ENCODE data around the gene CCL25. TPM values are rescaled to one million over a fixed set of nuclear protein-coding genes. Genes with fewer than 3 reads are reported as not detected.

CCL25 gene
- total RNA-seq, 4 donors from 2014 or later, result not detected

DNA sequence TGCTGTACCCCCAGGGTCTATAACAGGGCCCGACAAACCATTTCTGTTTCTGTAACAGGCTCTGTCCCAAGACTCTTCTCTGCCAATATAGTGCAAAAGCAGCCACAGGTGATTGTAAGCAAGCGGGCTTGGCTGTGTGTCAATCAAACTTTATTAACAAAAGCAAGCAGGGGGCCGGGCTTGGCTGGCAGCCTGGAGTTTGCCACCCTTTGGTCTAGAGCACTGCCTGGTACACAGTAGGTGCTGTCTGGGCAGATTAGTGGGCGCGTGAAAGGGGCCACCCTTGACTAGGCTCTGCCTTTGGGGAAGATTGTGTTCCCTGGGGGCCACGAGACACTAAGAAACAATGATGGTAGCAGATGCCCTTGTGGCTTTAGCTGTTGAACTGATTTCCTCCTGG, 27.4 kb downstream of the CCL25 start:
- TF ChIP-seq, protein P1, sequence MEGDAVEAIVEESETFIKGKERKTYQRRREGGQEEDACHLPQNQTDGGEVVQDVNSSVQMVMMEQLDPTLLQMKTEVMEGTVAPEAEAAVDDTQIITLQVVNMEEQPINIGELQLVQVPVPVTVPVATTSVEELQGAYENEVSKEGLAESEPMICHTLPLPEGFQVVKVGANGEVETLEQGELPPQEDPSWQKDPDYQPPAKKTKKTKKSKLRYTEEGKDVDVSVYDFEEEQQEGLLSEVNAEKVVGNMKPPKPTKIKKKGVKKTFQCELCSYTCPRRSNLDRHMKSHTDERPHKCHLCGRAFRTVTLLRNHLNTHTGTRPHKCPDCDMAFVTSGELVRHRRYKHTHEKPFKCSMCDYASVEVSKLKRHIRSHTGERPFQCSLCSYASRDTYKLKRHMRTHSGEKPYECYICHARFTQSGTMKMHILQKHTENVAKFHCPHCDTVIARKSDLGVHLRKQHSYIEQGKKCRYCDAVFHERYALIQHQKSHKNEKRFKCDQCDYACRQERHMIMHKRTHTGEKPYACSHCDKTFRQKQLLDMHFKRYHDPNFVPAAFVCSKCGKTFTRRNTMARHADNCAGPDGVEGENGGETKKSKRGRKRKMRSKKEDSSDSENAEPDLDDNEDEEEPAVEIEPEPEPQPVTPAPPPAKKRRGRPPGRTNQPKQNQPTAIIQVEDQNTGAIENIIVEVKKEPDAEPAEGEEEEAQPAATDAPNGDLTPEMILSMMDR (IDR thresholded peaks at IDR 0.05), result no peak
- ATAC-seq (ENCODE audit: low FRiP score) (no peak), DNase-seq (ENCODE audit: low spot score) (no peak)

DNA sequence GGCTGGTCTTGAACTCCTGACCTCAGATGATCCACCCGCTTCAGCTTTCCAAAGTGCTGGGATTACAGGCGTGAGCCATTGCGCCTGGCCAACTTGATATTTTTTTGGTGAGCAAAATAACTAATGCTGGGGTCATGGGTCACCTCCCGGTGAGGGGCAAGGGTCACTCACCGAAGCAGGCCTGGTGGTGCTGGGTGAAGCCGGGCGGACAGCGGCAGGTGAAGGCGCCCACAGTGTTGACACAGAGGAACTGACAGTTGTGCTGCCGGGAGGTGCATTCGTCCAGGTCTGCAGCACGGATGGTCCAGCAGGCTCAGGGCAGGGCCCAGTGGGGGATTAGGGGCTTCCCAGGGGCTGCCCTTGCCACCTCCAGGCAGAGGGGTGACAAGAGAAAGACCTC, 28.3 kb downstream of the CCL25 start:
- DNase-seq (ENCODE audit: low spot score) (no peak), ATAC-seq (ENCODE audit: low FRiP score) (no peak)
- TF ChIP-seq, protein P1 (IDR thresholded peaks at IDR 0.05), result no peak

DNA sequence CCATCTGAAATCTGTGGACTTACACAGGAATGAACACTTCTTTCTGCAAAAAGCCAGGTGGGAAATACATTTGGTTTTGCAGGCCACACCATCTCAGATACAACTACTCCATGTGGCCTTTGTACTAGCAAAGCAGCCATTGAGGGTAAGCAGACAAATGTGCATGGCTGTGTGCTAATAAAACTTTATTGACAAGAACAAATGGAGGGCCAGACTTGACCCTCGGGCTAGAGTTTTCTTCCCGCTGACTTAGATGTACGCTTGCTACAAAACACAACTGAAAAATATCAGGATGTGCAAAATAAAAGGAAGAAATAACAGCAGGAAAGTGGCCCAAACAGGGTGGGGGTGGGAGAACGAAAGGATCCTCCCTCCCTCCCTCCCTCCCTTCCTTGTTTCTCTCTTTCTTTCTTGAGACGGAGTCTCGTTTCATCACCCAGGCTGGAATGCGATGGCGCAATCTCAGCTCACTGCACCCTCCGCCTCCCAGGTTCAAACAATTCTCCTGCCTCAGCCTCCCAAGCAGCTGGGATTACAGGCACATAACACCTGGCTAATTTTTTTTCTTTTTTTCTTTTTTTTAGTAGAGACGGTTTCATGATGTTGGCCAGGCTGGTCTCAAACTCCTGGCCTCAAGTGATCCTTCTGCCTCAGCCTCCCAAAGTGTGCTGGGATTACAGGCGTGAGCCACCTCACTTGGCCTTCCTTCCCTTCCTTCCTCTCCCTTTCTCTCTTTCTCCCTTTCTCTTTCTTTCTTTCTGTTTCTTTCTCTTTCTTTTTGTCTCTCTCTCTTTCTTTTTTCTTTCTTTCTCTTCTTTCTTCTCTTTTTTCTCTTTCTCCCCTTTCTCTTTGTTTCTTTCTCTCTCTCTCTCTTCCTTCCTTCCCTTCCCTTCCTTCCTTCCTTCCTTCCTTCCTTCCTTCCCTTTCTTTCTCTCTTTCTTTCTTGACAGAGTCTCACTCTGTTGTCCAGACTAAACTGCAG, 29.3 kb downstream of the CCL25 start:
- ATAC-seq (ENCODE audit: low FRiP score), result no peak
- no peak for DNase-seq (ENCODE audit: low spot score)
- TF ChIP-seq, protein P1 (IDR thresholded peaks at IDR 0.05), result no peak

DNA sequence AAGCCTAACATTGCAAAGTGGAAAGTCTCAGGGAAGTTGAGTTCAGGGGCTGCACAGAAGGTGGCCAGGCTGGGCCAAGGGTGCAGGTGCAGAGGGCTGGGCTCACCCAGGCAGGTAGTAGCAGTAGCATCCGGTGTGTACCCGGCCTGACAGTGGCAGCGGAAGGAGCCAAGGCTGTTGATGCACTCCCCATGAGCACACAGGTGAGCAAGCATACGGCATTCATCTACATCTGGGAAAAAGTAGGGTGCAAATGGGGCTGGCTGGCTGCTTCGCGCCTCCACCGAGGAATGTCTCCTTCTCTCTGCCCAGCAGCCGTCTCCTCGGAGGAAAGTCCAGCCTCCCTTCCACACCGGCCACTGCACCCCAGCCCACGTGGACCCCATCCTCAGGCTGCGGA, 30.6 kb downstream of the CCL25 start:
- no peak for DNase-seq (ENCODE audit: low spot score)

DNA sequence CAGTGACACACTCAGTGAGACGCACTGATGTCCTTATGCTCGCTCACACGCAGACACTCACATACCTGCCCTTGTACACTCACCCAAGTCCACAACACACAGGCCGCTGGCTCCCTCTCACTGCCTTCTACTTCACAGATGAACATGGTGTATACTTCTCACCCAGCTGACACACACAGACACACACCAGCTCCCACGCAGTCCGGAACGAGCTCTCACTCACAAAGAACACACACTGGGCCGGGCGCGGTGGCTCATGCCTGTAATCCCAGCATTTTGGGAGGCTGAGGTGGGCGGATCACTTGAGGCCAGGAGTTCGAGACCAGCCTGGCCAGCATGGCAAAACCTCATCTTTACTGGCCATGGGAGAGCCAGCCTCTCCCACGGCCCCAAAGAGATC, 31.6 kb downstream of the CCL25 start:
- TF ChIP-seq, protein P1 (IDR thresholded peaks at IDR 0.05), result no peak
- DNase-seq (ENCODE audit: low spot score) (no peak), ATAC-seq (ENCODE audit: low FRiP score) (no peak)

More for the DNA sequence above, 30.6 kb downstream of the CCL25 start:
- ATAC-seq (ENCODE audit: low FRiP score), result no peak
- TF ChIP-seq, protein P1 (IDR thresholded peaks at IDR 0.05), result no peak

DNA sequence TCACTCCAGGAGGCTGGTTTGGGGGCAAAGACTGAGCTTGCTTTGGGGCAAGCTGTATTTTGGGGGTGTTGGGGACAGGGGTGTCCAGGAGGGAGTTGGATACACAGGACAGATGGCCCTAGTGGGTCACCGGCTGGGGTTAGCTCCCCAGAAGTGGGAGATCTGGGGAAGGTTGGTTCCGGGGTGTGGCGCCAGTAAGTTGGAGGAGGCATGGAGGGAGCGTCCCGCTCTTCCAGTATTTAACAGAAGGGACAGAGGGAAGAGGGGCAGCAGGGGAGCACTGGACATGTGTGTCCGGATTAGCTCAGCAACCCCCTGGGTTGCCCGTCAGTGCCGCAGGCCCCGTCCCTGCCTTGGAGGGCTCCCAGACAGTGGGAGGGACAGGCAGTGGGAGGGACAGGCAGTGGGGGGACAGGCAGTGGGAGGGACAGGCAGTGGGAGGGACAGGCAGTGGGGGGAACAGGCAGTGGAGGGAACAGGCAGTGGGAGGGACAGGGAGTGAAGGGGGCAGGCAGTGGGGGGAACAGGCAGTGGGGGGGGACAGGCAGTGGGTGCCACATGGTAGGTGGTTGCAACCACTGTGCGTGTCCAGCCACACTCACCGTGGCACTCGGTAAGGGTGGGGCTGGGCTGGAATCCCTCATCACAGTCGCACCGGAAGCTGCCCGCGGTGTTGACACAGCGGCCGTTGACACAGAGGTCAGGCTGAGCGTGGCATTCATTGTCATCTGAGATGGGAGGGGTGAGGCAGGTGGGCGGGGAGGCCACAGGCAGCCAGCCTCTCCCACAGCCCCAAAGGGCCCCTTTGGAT, 33.2 kb downstream of the CCL25 start:
- DNase-seq (ENCODE audit: low spot score) (no peak), ATAC-seq (ENCODE audit: low FRiP score) (no peak)
- TF ChIP-seq, protein P1 (IDR thresholded peaks at IDR 0.05), result no peak
